Panc1 (cell line): ENCODE measurements around the gene SIN3B. TPM values are rescaled to one million over a fixed set of nuclear protein-coding genes. Genes with fewer than 3 reads are reported as not detected.

Source experiments
- ATAC-seq: fragments of 200-7000 bp; cut with Tn5 transposase; 2 replicates; pipeline ENCODE4 v1.9.1; 2020; ENCODE audit warnings: mild to moderate bottlenecking, moderate library complexity
- BruUV-seq: library from RNA; stranded (reverse); fragments of 400-500 nt; replicated peaks from 2 replicates; lab custom pipeline; 2021; lab: Mats Ljungman, UMichigan
- CTCF ChIA-PET: fragments of 300-600 bp; sonication (Branson Sonifier 250); formaldehyde crosslinking; loops from one replicate; lab custom pipeline; 2022; ENCODE audit warnings: antibody characterized with exemption; lab: Charles Lee
- POLR2A ChIA-PET: fragments of 300-600 bp; sonication (Branson Sonifier 250); formaldehyde crosslinking; loops from one replicate; lab custom pipeline; 2022; ENCODE audit warnings: antibody characterized with exemption; lab: Charles Lee
- DNase-seq: peaks from one replicate; pipeline ENCODE4 v3.0.0-alpha.2; 2010; ENCODE audit warnings: low read depth, low spot score
- H3K27ac ChIP-seq: 2 replicates; pipeline ENCODE4 v1.5.1; 2011; ENCODE audit warnings: mild to moderate bottlenecking, low read length, inconsistent platforms
- H3K27me3 ChIP-seq: fragments of 200-500 bp; sonication (Bioruptor generic); 2 replicates; pipeline ENCODE4 v1.6.0; 2014; ENCODE audit warnings: low read length, inconsistent platforms; ENCODE audit not compliant: control insufficient read depth, insufficient read depth
- H3K36me3 ChIP-seq: fragments of 200-500 bp; sonication (Bioruptor generic); 2 replicates; pipeline ENCODE4 v1.5.1; 2014; ENCODE audit warnings: inconsistent platforms, mild to moderate bottlenecking, low read length, moderate library complexity; ENCODE audit not compliant: control insufficient read depth, insufficient read depth
- H3K4me1 ChIP-seq: 2 replicates; pipeline ENCODE4 v1.5.1; 2011; ENCODE audit warnings: inconsistent platforms, mild to moderate bottlenecking, low read length, moderate library complexity; ENCODE audit not compliant: control insufficient read depth, insufficient read depth
- H3K4me3 ChIP-seq, 2 experiments: 2 replicates each; pipeline ENCODE4 v1.5.1; 2011 to 2012; ENCODE audit warnings: low read depth in 2 of 2, low read length in 2 of 2, mild to moderate bottlenecking in 2 of 2, inconsistent platforms in 1 of 2, moderate library complexity in 1 of 2
- H3K9me3 ChIP-seq: fragments of 200-500 bp; sonication (Bioruptor generic); 2 replicates; pipeline ENCODE4 v1.5.1; 2014; ENCODE audit warnings: low read depth, mild to moderate bottlenecking, inconsistent platforms, low read length, moderate library complexity; ENCODE audit not compliant: control insufficient read depth, insufficient read depth
- CTCF ChIP-seq: fragments of 450-650 bp; IDR thresholded peaks from 2 replicates; pipeline ENCODE4 v1.5.1; 2017; ENCODE audit warnings: mild to moderate bottlenecking
- POLR2AphosphoS5 ChIP-seq: IDR thresholded peaks from 2 replicates; pipeline ENCODE4 v1.6.1; 2012; ENCODE audit warnings: mild to moderate bottlenecking, low read depth, low read length, moderate library complexity
- REST ChIP-seq, 2 experiments: IDR thresholded peaks; 2 replicates each; pipeline ENCODE4 v1.6.1; 2011 to 2012; ENCODE audit warnings: low read depth in 2 of 2, control low read depth in 1 of 2, low read length in 1 of 2, mild to moderate bottlenecking in 1 of 2, moderate library complexity in 1 of 2; ENCODE audit not compliant: insufficient read depth in 1 of 2
- SIN3A ChIP-seq: IDR thresholded peaks from 2 replicates; pipeline ENCODE4 v1.6.1; 2012; ENCODE audit warnings: low read depth, mild to moderate bottlenecking, low read length, moderate library complexity, borderline replicate concordance; ENCODE audit not compliant: insufficient read depth
- TCF7L2 ChIP-seq: IDR thresholded peaks from 2 replicates; pipeline ENCODE4 v1.6.1; 2011; ENCODE audit warnings: mild to moderate bottlenecking, low read depth, low read length, inconsistent platforms
- in situ Hi-C: cut with HindIII; loops from 2 replicates; pipeline ENCODE4 v1.10.0; 2016; ENCODE audit warnings: low sequenced_read_pairs, low pct_unique_long_range_greater_than_20kb
- intact Hi-C: fragments of 100-400 bp; cut with micrococcal nuclease; formaldehyde crosslinking; loops from one replicate; pipeline ENCODE4 v1.10.0; 2022; ENCODE audit not compliant: unreplicated experiment
- total RNA-seq: library from RNA; stranded (reverse); gene quantifications from one replicate; pipeline ENCODE4 v1.2.1, GENCODE V29; 2021; ENCODE audit not compliant: unreplicated experiment

The SIN3B gene
- total RNA-seq, 1 experiment from 2014 or later: 47.0 TPM

GRCh38 chr19:16912780-16913179, 83.6 kb downstream of the SIN3B start:
- Histone ChIP-seq H3K27ac (no peak overlapping the region), H3K4me1 (no peaks in the 10 kb centered on the region), H3K4me3 (no peak overlapping the region), H3K27me3 (no peaks in the 10 kb centered on the region), H3K9me3 (0 out of 2 replicates have a peak, but pooled peaks cover 3% of the 10 kb centered on the region), H3K36me3 (no peaks in the 10 kb centered on the region)
- in situ Hi-C loops (no loop called here), intact Hi-C loops (no loop called here)
- ATAC-seq (no peak), DNase-seq (no peak)
- CTCF ChIA-PET: no interaction called here
- no TSS peak for BruUV-seq
- POLR2A ChIA-PET: no interaction called here
- TF ChIP-seq POLR2AphosphoS5 (no peak), TCF7L2 (no peak), SIN3A (no peak), CTCF (no peak), REST (IDR thresholded peaks at IDR 0.05; ENCODE audit: insufficient read depth in 1 of 2, low read depth in 2 of 2, low read length in 1 of 2) (no peak)

- intact Hi-C loops (no loop called here), in situ Hi-C loops (no loop called here)
- no TSS peak for BruUV-seq
- POLR2A ChIA-PET: interaction anchor here (0.5 kb wide), 1 partner anchor 27 kb away, joined by 3 read pairs; no protein-coding TSS in a partner anchor
- no peaks in the 10 kb centered on the region for H3K36me3 ChIP-seq
- CTCF ChIA-PET: no interaction called here
- no peaks in the 10 kb centered on the region for H3K27me3 ChIP-seq
- ATAC-seq (no peak), DNase-seq (no peak)
- H3K27ac ChIP-seq: no peak overlapping the region
- no peak for TF ChIP-seq REST (IDR thresholded peaks at IDR 0.05; ENCODE audit: insufficient read depth in 1 of 2, low read depth in 2 of 2, low read length in 1 of 2)
- TF ChIP-seq POLR2AphosphoS5: no peak
- no peak for TF ChIP-seq TCF7L2
- no peak for TF ChIP-seq SIN3A
- TF ChIP-seq CTCF: no peak
- 0 out of 2 replicates have a peak, but pooled peaks cover 3% of the 10 kb centered on the region for H3K9me3 ChIP-seq
- H3K4me3 ChIP-seq: no peak overlapping the region
- no peaks in the 10 kb centered on the region for H3K4me1 ChIP-seq
Measured at GRCh38 chr19:16914421-16914820, 85.2 kb downstream of the SIN3B start.
